Stimulated activated naive B cell treated with anti-CD40 and anti-IgM and Interleukin-4, amounts not matched to agents 10 μg/mL and 1 μg/mL and 100 μg/mL, for 72 hours (primary cell): ENCODE measurements around the gene DGCR8.
A peak's percentile ranks its signal among the peaks of the same experiment; 100 is the strongest.

Source experiments
- ATAC-seq, 2 donors: fragments of 150-1000 bp; cut with Tn5 transposase; replicated peaks; 2 replicates each; pipeline ENCODE4 v1.10.0; 2021; ENCODE audit warnings: moderate library complexity in 1 of 2
- DNase-seq: peaks from one replicate; pipeline ENCODE4 v3.0.0; 2021
- H3K27ac Mint-ChIP-seq: one replicate; pipeline ENCODE4 v1.8.0; 2022; ENCODE audit warnings: mild to moderate bottlenecking, mixed read lengths
- H3K27me3 Mint-ChIP-seq, 2 donors: one replicate each; pipeline ENCODE4 v1.8.0; 2022; ENCODE audit warnings: mixed read lengths in 2 of 2
- H3K36me3 Mint-ChIP-seq, 2 donors: one replicate each; pipeline ENCODE4 v1.8.0; 2022; ENCODE audit warnings: mixed read lengths in 2 of 2, mild to moderate bottlenecking in 1 of 2
- H3K4me1 Mint-ChIP-seq, 2 donors: one replicate each; pipeline ENCODE4 v1.8.0; 2022; ENCODE audit warnings: mixed read lengths in 2 of 2, mild to moderate bottlenecking in 1 of 2
- H3K4me3 Mint-ChIP-seq, 2 donors: one replicate each; pipeline ENCODE4 v1.8.0; 2022; ENCODE audit warnings: mild to moderate bottlenecking in 2 of 2, mixed read lengths in 2 of 2, moderate library complexity in 1 of 2
- H3K9me3 Mint-ChIP-seq, 2 donors: one replicate each; pipeline ENCODE4 v1.8.0; 2022; ENCODE audit warnings: mixed read lengths in 2 of 2, mild to moderate bottlenecking in 1 of 2

DGCR8 gene

DNA sequence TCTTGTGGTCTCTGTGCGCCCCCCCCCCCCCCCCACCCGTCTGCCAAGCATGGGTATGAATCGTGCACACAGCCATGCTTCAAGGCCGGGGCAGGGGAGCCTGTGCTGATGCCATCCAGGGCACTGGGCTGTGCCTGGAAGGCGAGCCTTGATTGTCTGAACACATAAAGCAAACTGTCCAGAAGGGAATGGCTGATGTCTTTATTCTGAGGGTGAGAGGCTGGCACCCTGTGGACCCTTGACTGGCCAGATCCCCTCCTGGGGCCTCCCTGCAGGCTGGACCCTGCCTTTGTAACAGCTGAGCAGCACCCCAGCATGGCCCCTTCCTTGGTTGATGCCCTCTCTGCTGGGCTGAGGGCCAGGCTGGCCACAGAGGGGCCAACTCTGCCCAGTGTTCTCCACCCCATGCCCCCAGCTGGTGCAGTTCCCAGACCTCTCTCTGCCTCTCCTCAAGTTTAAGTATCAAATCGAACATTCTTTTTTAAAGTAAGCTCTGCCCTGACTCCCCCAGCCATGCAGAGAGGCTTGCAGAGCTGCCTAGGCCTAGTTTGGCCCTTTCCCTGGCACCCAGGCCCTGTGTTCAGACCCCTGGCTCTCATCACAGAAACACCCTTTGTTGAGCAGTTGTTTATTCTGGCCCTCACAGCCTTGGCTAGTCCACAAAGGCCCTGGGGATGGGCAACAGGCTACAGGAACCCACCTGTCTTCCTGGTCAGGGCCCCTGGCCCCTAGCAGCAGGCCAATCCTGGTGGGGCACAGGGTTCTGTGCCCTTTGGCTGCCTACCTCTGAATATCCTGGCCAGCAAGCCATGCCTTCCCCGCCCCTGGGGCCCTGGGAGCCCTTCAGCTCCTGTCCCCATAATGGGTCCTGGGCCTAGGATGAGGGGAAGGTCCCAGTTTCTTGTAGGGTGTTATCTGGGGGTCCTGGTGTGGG is 31.9 kb downstream of the DGCR8 start:
- no peaks in the 10 kb centered on the region for H3K27me3 Mint-ChIP-seq
- peak overlapping the region; percentile 94 for H3K27ac Mint-ChIP-seq
- H3K4me1 Mint-ChIP-seq: peaks cover 38 to 64% of the 10 kb centered on the region in 2 donors
- H3K36me3 Mint-ChIP-seq: peaks cover 32 to 53% of the 10 kb centered on the region in 2 donors
- peak overlapping the region; percentile 36 to 57 for H3K4me3 Mint-ChIP-seq
- DNase-seq: no peak
- no peak for ATAC-seq
- no peaks in the 10 kb centered on the region for H3K9me3 Mint-ChIP-seq

DNA sequence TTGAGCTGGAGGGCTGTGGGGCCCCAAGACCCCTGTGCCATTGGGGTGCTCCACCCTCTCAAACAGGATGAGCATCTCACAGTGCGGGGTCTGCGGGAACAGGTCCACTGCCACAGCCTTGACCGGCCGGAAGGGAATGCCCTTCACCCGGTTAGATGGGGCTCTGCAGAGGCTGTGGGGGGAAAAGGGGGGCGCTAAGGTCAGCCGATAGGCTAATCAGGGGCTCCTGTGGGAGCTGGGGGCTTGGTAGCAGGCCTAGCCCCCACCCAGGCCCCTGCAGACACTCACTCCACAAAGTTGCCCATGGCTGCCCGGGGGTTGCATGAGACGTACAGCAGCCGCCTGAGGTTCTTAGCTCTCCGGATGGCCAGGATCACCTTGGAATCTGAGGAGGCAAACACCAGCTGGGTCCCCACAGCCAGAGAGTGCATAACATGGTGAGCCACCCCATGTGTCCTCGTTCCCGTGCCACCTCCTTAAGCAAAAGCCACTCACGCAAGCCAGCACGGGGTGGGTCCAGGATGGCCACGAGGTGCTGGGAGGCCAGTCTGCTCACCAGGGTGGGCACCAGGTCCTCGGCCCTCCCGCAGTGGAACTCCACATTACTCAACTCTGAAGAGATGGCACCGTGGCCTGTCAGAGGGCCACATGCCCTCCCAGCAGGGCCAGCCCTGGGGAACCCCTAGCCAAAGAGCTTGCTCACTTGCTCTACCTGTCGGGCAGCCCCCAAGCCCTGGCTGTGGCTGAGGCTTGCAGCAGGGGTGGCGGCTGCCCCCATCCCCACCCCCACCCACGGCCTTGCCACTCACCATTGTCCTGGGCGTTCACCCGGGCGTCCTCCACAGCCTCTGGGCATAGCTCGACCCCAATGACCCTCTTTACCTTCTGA is 32.8 kb downstream of the DGCR8 start:
- Mint-ChIP-seq H3K27ac (peak overlapping the region; percentile 94), H3K36me3 (peaks cover 34 to 45% of the 10 kb centered on the region in 2 donors), H3K4me3 (peak overlapping the region; percentile 17 to 30), H3K27me3 (no peaks in the 10 kb centered on the region), H3K9me3 (no peaks in the 10 kb centered on the region), H3K4me1 (peaks cover 38 to 64% of the 10 kb centered on the region in 2 donors)
- DNase-seq (no peak), ATAC-seq (no peak)

DNA sequence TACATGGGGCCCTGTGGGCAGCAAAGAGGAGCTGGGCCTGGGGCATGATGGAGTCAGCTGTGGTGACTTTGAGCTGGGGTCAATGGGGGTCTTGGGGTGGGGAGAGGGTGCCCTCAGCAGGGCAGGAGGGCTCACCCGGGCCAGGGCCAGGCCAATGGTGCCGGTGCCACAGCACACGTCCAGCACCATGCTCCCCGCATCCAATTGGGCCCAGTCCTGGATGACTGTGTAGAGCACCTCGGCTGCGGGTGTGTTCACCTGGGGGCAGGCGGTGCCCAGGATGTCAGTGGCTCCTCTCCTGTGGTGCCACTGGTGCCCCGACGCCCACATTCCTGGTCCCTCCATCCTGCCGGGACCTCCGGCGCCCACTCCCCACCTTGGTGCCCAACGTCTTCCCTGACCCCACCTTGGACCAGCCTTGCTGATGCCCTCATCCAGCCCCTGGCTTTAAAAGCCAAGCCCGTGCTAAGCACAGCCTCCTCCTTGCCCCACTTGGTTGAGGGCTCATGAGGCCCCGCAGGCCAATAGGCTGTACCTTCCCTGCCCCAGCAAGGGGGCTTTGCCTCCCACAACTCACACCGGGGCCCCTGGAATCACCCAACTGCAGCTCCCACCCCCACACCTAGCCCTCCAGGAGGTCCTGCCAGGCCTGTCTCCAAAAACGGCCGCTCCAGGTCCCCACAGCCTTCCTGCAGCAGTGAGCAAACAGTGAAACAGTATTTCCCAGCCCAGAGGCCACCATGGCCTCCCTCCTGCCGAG is 33.7 kb downstream of the DGCR8 start:
- DNase-seq (no peak), ATAC-seq (no peak)
- Mint-ChIP-seq H3K9me3 (no peaks in the 10 kb centered on the region), H3K27ac (peak overlapping the region; percentile 93), H3K4me3 (peak overlapping the region in 1 of 2 donors; percentile 52), H3K27me3 (no peaks in the 10 kb centered on the region), H3K4me1 (peaks cover 40 to 67% of the 10 kb centered on the region in 2 donors), H3K36me3 (peaks cover 30 to 46% of the 10 kb centered on the region in 2 donors)

DNA sequence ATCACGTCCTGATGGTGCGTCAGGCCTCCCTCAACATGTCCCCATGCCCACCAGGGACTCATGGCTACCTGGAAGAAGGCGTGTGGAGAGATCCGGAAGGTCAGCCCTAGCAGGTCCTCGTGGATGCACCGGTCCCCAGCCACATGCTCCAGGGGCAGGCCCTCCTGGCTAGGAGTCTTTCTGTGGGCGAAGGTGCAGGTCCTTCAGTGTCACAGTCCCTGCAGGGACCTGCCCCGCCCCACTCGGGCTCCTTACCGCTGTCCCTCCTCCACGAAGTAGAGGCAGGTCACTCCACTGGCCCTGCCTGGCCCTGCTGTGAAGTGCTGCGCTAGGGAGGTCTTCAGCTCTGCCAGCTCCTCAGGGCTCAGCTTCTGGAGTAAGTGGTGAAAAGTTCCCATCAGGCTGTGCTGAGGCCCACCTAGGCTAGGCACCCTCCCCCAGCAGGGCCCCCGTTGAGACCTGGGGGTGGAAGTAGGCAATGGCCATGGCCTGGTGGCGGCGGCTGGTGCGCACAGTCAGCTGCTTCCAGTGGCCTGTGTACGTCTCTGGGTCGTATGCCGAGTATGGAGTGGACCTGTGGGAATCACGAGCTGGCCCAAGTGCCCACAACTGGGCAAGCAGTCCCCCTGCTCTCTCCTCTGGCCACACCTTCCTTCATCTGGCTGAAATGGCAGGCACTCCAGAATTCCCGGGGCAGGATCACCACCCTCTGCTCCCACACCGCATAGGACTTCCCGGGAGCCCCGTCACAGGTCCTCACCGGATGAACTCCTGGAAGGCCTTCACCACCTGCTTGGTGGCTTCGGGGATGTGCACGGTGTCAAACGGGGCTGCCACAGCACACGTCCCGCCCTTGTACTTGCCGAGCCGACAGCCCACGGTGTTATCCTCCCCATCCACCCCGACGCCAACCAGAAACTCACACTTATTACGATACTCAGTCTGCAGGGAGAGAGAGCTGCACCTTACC is 34.8 kb downstream of the DGCR8 start:
- no peak for ATAC-seq
- H3K27ac Mint-ChIP-seq: peak overlapping the region; percentile 93
- peaks cover 36 to 48% of the 10 kb centered on the region in 2 donors for H3K36me3 Mint-ChIP-seq
- H3K27me3 Mint-ChIP-seq: no peaks in the 10 kb centered on the region
- H3K9me3 Mint-ChIP-seq: no peaks in the 10 kb centered on the region
- DNase-seq: no peak
- peaks cover 44 to 77% of the 10 kb centered on the region in 2 donors for H3K4me1 Mint-ChIP-seq
- peak overlapping the region; percentile 86 to 91 for H3K4me3 Mint-ChIP-seq

DNA sequence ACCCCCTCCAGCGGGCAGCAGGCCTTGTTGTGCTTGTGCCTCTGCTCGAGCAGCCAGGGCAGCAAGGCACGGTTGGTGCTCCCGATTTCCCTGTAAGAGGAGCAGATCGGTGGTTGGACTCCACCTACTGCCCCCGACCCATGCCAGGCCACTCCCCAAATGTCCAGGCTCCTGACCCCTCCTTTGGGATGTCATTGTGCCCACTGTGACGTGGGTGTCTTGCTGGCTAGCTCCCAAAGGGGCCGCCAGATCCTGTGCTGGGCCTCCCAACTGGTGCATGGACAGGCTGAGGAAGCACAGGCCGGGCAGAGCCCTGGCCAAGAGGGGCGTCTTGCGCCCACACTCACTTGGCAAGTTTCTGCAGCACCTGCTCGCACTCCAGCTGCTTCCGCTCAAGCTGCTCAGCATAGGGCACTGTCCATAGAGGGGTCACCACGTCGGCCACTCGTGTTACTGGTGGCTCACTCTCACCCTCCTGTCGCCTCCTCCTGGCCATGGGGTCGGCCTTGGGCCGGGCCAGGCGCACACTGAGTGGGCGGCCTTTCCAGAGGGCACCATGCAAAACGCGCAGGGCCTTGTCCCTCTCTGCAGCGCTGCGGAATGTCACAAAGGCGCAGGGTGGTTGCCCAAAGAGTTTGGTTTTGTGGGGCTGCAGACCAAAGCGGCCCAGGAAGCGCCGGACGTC is 35.8 kb downstream of the DGCR8 start, which contains the start of gene RANBP1:
TSS of gene RANBP1 (plus strand) at position 414 of the 685 bp plus-strand sequence. CDS start at position 495, 81 bp downstream.
- Mint-ChIP-seq H3K36me3 (peaks cover 43 to 51% of the 10 kb centered on the region in 2 donors), H3K4me1 (peaks cover 41 to 78% of the 10 kb centered on the region in 2 donors)
- no peak for ATAC-seq

DNA sequence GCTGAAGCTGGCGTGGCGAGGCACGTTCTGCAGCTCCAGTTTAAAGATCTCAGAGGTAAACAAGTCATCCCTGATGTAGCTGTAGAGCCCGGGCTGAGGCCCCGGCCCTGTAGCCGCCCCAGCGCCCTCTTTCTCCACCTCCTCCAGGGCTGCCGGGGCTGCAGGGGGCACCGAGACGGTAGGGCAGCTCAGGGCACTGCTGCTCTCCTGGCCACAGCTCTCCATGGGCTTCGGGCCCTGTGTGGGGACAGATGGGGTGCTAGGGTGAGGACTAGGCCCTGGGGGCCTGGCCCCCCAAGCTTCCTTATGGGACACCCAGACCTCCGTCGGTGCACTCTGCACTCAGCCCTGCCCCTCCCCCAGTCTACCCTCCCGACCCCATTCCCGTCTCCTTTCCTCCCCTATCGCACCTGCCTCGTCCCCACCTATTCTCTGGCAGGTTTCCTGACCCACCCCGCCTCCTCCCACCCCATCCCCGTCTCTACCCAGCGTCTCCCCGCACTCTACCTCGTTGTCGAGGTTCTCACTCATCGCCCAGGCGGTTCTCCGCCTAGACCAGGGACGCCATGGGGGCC is 36.4 kb downstream of the DGCR8 start:
- Mint-ChIP-seq H3K4me1 (peaks cover 37 to 78% of the 10 kb centered on the region in 2 donors), H3K36me3 (peaks cover 47 to 52% of the 10 kb centered on the region in 2 donors), H3K27me3 (no peaks in the 10 kb centered on the region), H3K4me3 (peak overlapping the region; percentile 86 to 91), H3K27ac (peak overlapping the region; percentile 97), H3K9me3 (no peaks in the 10 kb centered on the region)
- ATAC-seq (no peak), DNase-seq (no peak)

More for the DNA sequence above, 35.8 kb downstream of the DGCR8 start, which contains the start of gene RANBP1:
- DNase-seq: no peak
- peak within 1 kb of the TSS; percentile 97 for H3K27ac Mint-ChIP-seq
- H3K4me3 Mint-ChIP-seq: peak within 1 kb of the TSS; percentile 86 to 91
- no peaks in the 10 kb centered on the region for H3K27me3 Mint-ChIP-seq
- no peaks in the 10 kb centered on the region for H3K9me3 Mint-ChIP-seq

DNA sequence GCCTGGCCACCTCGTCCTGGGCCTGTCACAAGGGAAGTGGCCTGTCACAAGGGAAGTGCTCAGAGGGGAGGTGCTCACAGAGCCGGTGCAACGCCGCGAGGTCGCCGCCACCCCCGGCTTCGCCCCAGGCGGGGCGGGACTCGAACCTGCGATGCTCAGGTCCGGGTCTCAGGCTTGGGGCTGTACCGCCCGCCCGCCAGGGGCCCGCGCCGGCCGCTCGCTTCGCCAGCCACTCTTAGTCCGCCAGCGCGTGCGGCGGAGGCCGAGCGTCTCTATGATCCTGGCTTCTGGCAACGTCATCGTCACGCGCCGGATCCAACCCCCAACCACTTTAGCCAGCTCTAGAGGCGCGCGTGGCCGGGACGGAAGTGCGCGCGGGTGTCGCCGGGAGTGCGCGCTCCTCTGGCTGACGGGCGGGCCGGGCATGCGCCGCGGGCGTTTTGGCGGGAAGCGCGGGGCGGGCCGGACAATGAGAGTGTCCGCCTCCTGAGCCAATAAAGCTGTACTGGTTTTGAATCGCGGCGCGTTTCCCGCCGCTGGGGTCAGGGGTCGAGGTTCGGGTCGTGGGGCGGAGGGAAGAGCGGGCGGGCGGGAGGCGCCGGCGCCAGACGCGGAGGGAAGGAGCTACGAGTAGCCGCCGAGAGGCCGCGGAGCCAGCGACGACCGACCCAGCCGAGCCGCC is 37.1 kb downstream of the DGCR8 start, which contains the start of gene TRMT2A:
TSS of gene TRMT2A (minus strand) at position 276 of the 682 bp plus-strand sequence. CDS start 320 bp downstream, outside the sequence.
- ATAC-seq: peak; percentile 80 to 87
- Mint-ChIP-seq H3K4me1 (peaks cover 36 to 78% of the 10 kb centered on the region in 2 donors), H3K27me3 (no peaks in the 10 kb centered on the region), H3K4me3 (peak within 1 kb of the TSS; percentile 86 to 93), H3K27ac (peak within 1 kb of the TSS; percentile 97), H3K9me3 (no peaks in the 10 kb centered on the region), H3K36me3 (peaks cover 48 to 50% of the 10 kb centered on the region in 2 donors)
- DNase-seq: peak; percentile 98

DNA sequence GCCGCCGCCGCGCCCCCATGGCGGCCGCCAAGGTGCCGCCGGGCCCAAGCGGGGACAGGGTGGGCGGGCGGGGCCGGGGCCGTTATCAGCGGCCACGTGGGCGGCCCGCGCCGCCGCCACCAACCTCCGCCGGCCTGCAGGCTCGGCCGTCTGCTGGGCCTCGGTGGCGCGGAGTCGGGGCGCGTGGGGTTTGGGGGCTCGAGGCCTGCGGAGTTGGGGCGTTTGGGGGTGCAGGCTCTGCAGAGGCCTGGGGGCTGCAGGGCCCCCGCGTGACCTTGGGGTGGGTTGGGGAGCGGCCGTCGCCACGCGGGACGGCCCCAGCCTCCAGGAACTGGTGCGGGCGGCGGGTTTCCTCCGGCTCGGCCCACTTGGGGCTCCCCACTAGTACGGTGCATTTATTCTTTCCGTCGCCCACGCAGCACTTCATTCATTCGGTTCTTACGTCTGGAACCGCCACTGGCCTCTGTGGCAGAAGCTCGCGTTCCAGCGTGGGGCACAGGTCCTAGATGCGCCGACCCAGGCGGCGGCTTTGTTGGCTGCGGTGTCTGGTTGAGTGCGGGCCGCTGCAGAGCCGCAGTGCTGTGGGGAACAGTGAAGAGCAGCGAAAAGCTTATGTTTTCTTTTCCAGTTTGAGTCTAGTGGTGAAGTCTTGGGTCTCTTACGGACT is 37.7 kb downstream of the DGCR8 start:
- peak; percentile 58 to 60 for ATAC-seq
- peaks cover 37 to 78% of the 10 kb centered on the region in 2 donors for H3K4me1 Mint-ChIP-seq
- H3K4me3 Mint-ChIP-seq: peak overlapping the region; percentile 86 to 93

DNA sequence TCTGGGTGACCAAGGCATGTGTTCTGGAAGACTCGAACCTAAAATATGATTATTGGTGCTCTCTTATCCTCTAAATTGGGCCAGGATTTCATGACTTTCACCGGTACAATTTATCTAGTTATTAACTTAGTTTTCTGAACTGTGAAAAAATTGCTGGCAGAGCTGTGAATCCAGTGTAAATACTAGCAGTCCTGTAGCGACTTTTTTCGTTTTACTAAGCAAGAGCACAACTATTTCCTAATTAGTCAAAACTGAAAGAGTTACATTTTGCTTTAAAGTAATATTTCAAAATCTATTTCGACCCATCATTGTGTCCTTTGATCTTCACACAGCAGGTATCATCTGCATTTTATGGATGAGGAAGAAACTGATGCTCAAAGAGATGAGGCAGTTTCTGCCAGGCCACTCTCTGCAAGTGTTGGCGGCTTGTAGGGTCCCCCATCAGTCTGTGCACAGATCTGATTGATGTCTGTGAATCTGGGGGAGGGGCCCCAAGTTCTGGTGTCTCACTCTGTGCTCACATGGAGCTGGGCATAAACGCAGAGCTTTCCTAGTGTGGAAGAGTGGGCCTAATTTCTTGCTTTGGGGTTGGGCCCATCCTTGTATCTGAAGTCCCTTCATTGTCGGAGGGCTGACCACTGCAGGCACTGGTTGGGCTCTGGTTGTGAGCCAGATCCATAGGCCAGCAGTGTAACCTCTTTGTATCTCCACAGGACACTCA is 38.4 kb downstream of the DGCR8 start:
- Mint-ChIP-seq H3K27me3 (no peaks in the 10 kb centered on the region), H3K4me1 (peaks cover 39 to 73% of the 10 kb centered on the region in 2 donors), H3K4me3 (peak overlapping the region; percentile 86 to 93), H3K36me3 (peaks cover 54 to 60% of the 10 kb centered on the region in 2 donors), H3K9me3 (no peaks in the 10 kb centered on the region), H3K27ac (peak overlapping the region; percentile 96)
- no peak for DNase-seq
- no peak for ATAC-seq

More for the DNA sequence above, 37.7 kb downstream of the DGCR8 start:
- peaks cover 50 to 56% of the 10 kb centered on the region in 2 donors for H3K36me3 Mint-ChIP-seq
- no peaks in the 10 kb centered on the region for H3K9me3 Mint-ChIP-seq
- peak; percentile 81 for DNase-seq
- H3K27me3 Mint-ChIP-seq: no peaks in the 10 kb centered on the region
- H3K27ac Mint-ChIP-seq: peak overlapping the region; percentile 96

DNA sequence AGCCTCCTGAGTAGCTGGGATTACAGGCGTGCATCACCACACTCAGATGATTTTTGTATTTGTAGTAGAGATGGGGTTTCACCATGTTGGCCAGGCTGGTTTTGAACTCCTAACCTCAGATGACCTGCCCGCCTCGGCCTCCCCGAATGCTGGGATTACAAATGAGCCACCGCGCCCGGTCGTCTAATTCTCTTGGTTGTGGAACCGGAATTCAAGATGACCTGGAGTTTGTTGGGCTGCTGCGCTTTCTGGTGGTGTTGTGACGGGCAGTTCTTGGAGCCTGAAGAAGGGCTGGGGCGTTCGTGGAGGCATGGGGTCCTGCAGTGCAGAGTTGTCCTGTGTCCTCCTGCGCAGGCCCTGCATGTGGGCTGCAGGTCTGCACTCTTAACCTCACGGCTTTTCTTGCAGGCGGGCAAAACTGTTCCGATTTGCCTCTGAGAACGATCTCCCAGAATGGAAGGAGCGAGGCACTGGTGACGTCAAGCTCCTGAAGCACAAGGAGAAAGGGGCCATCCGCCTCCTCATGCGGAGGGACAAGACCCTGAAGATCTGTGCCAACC is 41.9 kb downstream of the DGCR8 start:
- no peak overlapping the region for H3K4me3 Mint-ChIP-seq
- H3K4me1 Mint-ChIP-seq: peaks cover 28 to 51% of the 10 kb centered on the region in 2 donors
- H3K36me3 Mint-ChIP-seq: peaks cover 57% of the 10 kb centered on the region in 2 donors
- H3K27me3 Mint-ChIP-seq: no peaks in the 10 kb centered on the region
- ATAC-seq: no peak
- DNase-seq: no peak
- peak overlapping the region; percentile 81 for H3K27ac Mint-ChIP-seq
- no peaks in the 10 kb centered on the region for H3K9me3 Mint-ChIP-seq
